Testis (tissue), 2 donors: ENCODE data around the gene PDXDC1.
"Not testable (repeated sequence)": the region's sequence is repeated elsewhere in the genome, so short reads cannot be mapped to it uniquely, and the experiment has no call there.

Experiments used
- CTCF ChIP-seq, 3 experiments: fragments of 450-650 bp in 2 of 3; fragments of 200-600 bp in 1 of 3; sonication (generic) in 1 of 3; IDR thresholded peaks; one replicate each; pipeline ENCODE4 v1.5.1; 2016 to 2019; ENCODE audit warnings: antibody characterized with exemption in 3 of 3, mild to moderate bottlenecking in 2 of 3, moderate library complexity in 1 of 3
- POLR2A ChIP-seq: fragments of 450-650 bp; IDR thresholded peaks from one replicate; pipeline ENCODE4 v1.6.1; 2017; ENCODE audit warnings: antibody characterized with exemption, mild to moderate bottlenecking, moderate library complexity

GRCh38 chr16:14978281-14978680 lies 3.5 kb downstream of the PDXDC1 start:
- not testable (repeated sequence) for TF ChIP-seq CTCF (IDR thresholded peaks at IDR 0.05); POLR2A
